Type B pancreatic cell (in vitro differentiated cells): ENCODE results near the gene ERVK3-1. TPM values are rescaled to one million over a fixed set of nuclear protein-coding genes. Genes with fewer than 3 reads are reported as not detected.

ENCODE experiments used
- DNase-seq: peaks from one replicate; pipeline ENCODE4 v3.0.0; 2021; ENCODE audit warnings: mixed read lengths; ENCODE audit not compliant: unreplicated experiment; ENCODE audit errors: extremely low spot score
- H3K27ac Mint-ChIP-seq: 2 replicates; pipeline ENCODE4 v1.8.0; 2021; ENCODE audit warnings: mild to moderate bottlenecking, mixed read lengths
- H3K27me3 Mint-ChIP-seq: 2 replicates; pipeline ENCODE4 v1.8.0; 2021; ENCODE audit warnings: mixed read lengths
- H3K36me3 Mint-ChIP-seq: 2 replicates; pipeline ENCODE4 v1.8.0; 2021; ENCODE audit warnings: mixed read lengths
- H3K4me1 Mint-ChIP-seq: one replicate; pipeline ENCODE4 v1.8.0; 2021; ENCODE audit warnings: mixed read lengths; ENCODE audit not compliant: unreplicated experiment
- H3K4me3 Mint-ChIP-seq: 2 replicates; pipeline ENCODE4 v1.8.0; 2021; ENCODE audit warnings: mild to moderate bottlenecking, mixed read lengths
- H3K9me3 Mint-ChIP-seq: 2 replicates; pipeline ENCODE4 v1.8.0; 2021; ENCODE audit warnings: mixed read lengths
- total RNA-seq: library from RNA; stranded (reverse); gene quantifications from 2 replicates; pipeline ENCODE4 v1.2.1, GENCODE V29; 2021; ENCODE audit warnings: low replicate concordance
- TF ChIP-seq, protein P1 (sequence below): fragments of 200-600 bp; sonication (generic); conservative IDR thresholded peaks from 2 replicates; pipeline ENCODE4 v1.5.0; 2021; ENCODE audit warnings: antibody characterized with exemption, mild to moderate bottlenecking

The ERVK3-1 gene
- total RNA-seq, 1 donor from 2014 or later = 36.8 TPM

DNA sequence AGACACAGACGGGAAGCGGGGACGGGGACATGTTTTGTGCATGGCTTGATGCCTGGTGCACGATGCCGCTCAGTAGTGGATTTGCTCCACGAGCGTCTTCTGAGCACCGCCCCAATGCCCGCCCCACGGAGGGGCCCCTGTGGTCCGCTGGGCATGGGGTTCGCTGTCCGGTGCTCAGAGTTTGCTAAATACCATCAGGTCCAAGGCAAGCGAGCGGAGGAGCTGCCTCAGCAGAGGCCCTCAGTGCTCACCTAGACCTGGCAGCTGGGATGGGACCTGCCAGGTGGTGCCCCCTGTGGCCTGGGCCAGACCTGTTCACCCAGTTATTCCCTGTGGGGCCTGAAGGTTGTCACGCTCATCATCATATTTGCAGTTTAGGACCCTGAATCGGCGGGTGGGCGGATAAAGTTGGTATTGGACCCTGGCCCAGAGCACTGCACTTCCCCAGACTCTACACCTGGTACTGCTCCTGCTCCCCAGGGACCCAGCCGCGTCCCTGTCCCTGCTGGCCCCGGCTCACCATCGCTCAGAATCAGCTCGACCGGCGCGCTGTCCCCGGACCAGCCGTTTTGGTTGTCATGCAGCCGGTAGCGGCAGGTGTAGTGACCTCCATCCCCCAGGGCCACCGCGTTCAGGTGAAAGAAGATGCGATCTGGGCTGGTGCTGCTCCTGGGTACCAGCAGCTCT lies 45.8 kb downstream of the ERVK3-1 start:
- Mint-ChIP-seq H3K27ac (no peak overlapping the region), H3K27me3 (peaks cover 22% of the 10 kb centered on the region), H3K9me3 (no peaks in the 10 kb centered on the region), H3K4me3 (no peak overlapping the region), H3K4me1 (peaks cover 4% of the 10 kb centered on the region), H3K36me3 (no peaks in the 10 kb centered on the region)
- DNase-seq = no peak
- TF ChIP-seq, protein P1, sequence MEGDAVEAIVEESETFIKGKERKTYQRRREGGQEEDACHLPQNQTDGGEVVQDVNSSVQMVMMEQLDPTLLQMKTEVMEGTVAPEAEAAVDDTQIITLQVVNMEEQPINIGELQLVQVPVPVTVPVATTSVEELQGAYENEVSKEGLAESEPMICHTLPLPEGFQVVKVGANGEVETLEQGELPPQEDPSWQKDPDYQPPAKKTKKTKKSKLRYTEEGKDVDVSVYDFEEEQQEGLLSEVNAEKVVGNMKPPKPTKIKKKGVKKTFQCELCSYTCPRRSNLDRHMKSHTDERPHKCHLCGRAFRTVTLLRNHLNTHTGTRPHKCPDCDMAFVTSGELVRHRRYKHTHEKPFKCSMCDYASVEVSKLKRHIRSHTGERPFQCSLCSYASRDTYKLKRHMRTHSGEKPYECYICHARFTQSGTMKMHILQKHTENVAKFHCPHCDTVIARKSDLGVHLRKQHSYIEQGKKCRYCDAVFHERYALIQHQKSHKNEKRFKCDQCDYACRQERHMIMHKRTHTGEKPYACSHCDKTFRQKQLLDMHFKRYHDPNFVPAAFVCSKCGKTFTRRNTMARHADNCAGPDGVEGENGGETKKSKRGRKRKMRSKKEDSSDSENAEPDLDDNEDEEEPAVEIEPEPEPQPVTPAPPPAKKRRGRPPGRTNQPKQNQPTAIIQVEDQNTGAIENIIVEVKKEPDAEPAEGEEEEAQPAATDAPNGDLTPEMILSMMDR = no peak

DNA sequence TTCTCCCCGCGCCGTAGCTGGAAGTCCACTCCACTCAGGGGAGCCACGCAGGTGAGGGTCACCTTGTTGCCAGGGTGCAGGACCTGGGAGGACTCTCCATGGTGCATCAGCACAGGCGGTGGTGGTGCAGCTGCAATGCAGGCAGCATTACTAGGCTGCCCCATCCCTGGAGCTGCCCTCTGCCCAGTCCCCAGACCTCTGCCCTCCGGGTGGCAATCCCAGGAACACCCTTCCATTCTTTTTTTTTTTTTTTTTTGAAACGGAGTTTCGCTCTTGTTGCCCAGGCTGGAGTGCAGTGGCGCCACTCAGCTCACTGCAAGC lies 46.3 kb downstream of the ERVK3-1 start:
- Mint-ChIP-seq H3K4me3 (no peak overlapping the region), H3K27ac (no peak overlapping the region), H3K27me3 (peaks cover 16% of the 10 kb centered on the region), H3K4me1 (peaks cover 4% of the 10 kb centered on the region), H3K9me3 (no peaks in the 10 kb centered on the region), H3K36me3 (no peaks in the 10 kb centered on the region)
- TF ChIP-seq, protein P1 = no peak
- no peak for DNase-seq

DNA sequence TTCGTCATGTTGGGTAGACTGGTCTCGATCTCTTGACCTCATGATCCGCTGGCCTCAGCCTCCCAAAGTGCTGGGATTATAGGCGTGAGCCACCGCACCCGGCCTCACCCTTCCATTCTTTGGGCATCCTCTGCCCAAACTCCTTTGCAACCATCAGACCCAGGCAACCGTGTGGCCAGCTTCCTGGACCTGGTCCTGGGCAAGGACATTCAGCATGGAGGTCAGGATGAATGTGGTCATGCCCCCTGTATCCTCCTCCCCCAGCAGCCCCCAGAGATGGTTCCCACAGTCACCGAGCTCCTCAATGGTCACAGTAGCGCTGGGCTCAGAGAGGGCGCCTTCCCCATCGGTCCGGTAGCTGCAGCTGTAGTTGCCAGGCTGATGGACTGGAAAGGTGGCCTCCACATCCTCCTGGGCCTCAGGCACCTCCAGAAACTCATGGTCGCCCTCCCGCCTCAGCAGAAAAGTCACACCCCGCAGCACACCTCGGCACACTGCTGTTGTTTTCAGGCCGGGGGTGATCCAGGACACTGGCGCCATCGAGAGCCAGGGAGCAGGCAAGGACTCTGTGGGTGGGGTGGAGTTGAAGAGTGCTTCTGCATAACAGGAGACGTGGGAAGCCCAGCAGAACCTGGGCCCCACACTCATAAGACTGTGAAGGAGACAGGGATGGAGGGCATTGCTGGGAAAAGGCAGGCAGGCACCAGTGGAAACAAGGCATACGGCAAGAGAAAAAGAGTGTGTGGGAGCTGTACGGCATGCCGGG lies 47.0 kb downstream of the ERVK3-1 start:
- Mint-ChIP-seq H3K4me1 (peaks cover 4% of the 10 kb centered on the region), H3K9me3 (no peaks in the 10 kb centered on the region), H3K36me3 (no peaks in the 10 kb centered on the region), H3K27me3 (peaks cover 12% of the 10 kb centered on the region), H3K27ac (no peak overlapping the region), H3K4me3 (no peak overlapping the region)
- TF ChIP-seq, protein P1 = no peak
- DNase-seq = no peak

DNA sequence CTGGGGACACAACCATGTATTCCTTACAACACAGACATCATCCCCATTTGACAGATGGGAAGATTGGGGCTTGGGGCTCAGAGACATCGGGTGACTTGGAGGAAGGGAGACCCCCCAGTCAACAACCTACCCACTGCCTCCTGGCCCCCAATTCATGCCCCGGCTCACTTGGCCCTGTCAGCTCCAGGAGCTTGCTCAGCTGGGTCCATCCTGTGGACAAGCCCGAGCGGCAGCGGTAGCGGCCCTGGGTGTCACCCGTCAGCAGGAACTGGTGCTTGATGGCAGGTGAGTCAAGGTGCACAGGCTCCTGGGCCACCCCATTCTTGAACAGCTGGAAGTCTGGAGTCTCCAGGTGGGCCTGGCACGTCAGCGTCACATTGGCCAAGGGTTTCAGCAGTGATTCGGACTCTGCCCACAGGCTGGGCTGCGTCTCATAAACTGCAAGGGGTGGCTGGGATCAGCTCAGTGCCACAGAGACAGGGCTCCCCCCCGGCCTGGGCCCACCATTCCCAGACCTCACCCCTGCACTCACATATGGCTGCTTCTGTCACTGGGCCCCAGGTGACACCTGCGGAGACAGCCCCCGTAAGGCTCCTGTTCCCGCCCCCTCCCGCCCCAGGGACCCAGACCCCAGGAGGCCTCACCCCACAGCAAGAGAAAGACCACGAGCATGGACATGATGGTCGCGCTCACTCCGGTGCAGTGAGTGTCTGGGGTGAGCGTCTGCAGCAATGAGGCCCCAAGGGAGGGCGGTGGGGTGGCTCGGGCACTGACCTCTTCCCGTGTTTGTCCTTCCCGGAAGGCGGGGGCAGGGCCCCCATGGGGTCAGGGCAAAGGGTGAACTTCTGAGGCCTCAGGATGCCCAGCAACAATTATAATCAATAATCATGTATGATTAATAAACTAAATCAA lies 47.8 kb downstream of the ERVK3-1 start, which contains the start of gene A1BG:
Gene A1BG (minus strand): TSS at position 733 of the 912 bp plus-strand sequence. CDS start 55 bp downstream, at position 678.
- H3K36me3 Mint-ChIP-seq = no peaks in the 10 kb centered on the region
- peaks cover 8% of the 10 kb centered on the region for H3K27me3 Mint-ChIP-seq
- H3K4me3 Mint-ChIP-seq = no peak within 1 kb of the TSS
- no peaks in the 10 kb centered on the region for H3K9me3 Mint-ChIP-seq
- TF ChIP-seq, protein P1 = no peak
- DNase-seq = no peak
- peaks cover 4% of the 10 kb centered on the region for H3K4me1 Mint-ChIP-seq
- no peak within 1 kb of the TSS for H3K27ac Mint-ChIP-seq

DNA sequence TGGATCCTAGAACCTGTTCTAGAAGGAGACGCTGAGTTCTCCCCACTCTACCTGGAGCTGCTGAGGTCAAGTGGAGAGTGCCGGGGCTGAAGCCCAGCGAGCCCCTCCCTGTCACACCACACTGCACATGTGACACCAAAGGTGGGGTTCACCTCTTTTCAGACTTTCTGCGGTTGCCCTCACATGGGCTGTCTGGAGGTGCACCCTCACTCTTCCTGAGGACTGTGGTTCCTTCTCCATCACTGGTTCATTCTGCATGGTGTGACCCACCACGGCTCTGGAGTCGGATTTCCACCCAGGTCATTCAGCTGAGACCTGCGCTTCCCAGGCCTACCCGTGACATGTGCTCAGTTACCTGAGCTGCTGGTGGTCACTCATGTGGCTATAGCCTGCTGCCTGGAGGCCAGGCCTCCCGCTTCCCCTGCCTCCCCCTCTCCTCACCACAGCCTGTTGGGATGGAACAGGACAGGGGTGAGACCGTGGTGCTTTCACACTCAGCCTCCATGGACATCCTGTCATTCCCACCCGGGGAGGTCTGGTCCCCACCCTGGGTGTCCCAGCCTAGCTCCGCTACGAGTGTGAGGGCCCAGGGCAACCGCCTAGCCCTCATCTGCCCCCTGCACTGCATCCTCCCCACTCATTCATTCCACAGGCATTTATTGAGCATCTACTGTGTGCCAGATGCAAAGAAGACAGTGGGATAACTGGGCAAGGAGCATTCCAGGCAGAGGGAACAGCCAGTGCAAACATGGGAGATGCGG lies 48.7 kb downstream of the ERVK3-1 start:
- Mint-ChIP-seq H3K36me3 (no peaks in the 10 kb centered on the region), H3K27me3 (no peaks in the 10 kb centered on the region)
- TF ChIP-seq, protein P1 = no peak

More for the DNA sequence above, 48.7 kb downstream of the ERVK3-1 start:
- Mint-ChIP-seq H3K4me1 (no peaks in the 10 kb centered on the region), H3K4me3 (no peak overlapping the region), H3K27ac (no peak overlapping the region), H3K9me3 (no peaks in the 10 kb centered on the region)
- no peak for DNase-seq
